ENCODE measurements around the gene FBXO24. TPM values are rescaled to one million over a fixed set of nuclear protein-coding genes. Genes with fewer than 3 reads are reported as not detected.

FBXO24 gene
- polyA plus RNA-seq, 1 donor = 2.6 TPM

Other genes with a start within 250 kb of the FBXO24 start
- gene PILRB, start 228.2 kb upstream of the FBXO24 start, polyA plus RNA-seq (ENCODE audit: insufficient read length) = 74.1 TPM
- 12.6 TPM for gene PILRA, start 212.8 kb upstream of the FBXO24 start, polyA plus RNA-seq (ENCODE audit: insufficient read length)
- 7.5 TPM for gene ZCWPW1, start 157.6 kb upstream of the FBXO24 start, polyA plus RNA-seq (ENCODE audit: insufficient read length)
- 49.2 TPM for gene MEPCE, start 156.5 kb upstream of the FBXO24 start, polyA plus RNA-seq (ENCODE audit: insufficient read length)
- gene PPP1R35, start 149.8 kb upstream of the FBXO24 start, polyA plus RNA-seq (ENCODE audit: insufficient read length) = 12.2 TPM
- 1.2 TPM for gene SPACDR, start 122.1 kb upstream of the FBXO24 start, polyA plus RNA-seq (ENCODE audit: insufficient read length)
- gene TSC22D4, start 107.1 kb upstream of the FBXO24 start, polyA plus RNA-seq (ENCODE audit: insufficient read length) = 37.4 TPM
- gene NYAP1, start 102.4 kb upstream of the FBXO24 start, polyA plus RNA-seq (ENCODE audit: insufficient read length) = 1.6 TPM
- gene AGFG2, start 47.1 kb upstream of the FBXO24 start, polyA plus RNA-seq (ENCODE audit: insufficient read length) = 10.0 TPM
- 4.2 TPM for gene SAP25, start 12.4 kb upstream of the FBXO24 start, polyA plus RNA-seq (ENCODE audit: insufficient read length)
- gene LRCH4, start 199 bp upstream of the FBXO24 start, polyA plus RNA-seq (ENCODE audit: insufficient read length) = 37.7 TPM
- 94.3 TPM for gene PCOLCE, start 16.0 kb downstream of the FBXO24 start, polyA plus RNA-seq (ENCODE audit: insufficient read length)
- 23.5 TPM for gene MOSPD3, start 26.2 kb downstream of the FBXO24 start, polyA plus RNA-seq (ENCODE audit: insufficient read length)
- 0.93 TPM for gene TFR2, start 55.2 kb downstream of the FBXO24 start, polyA plus RNA-seq (ENCODE audit: insufficient read length)
- not detected for gene ACTL6B, start 70.1 kb downstream of the FBXO24 start, polyA plus RNA-seq (ENCODE audit: insufficient read length)
- gene GNB2, start 87.4 kb downstream of the FBXO24 start, polyA plus RNA-seq (ENCODE audit: insufficient read length) = 162 TPM
- 42.7 TPM for gene GIGYF1, start 107.9 kb downstream of the FBXO24 start, polyA plus RNA-seq (ENCODE audit: insufficient read length)
- gene POP7, start 119.8 kb downstream of the FBXO24 start, polyA plus RNA-seq (ENCODE audit: insufficient read length) = 19.5 TPM
- gene EPO, start 134.1 kb downstream of the FBXO24 start, polyA plus RNA-seq (ENCODE audit: insufficient read length) = 0.20 TPM
- 0.03 TPM for gene ZAN, start 147.3 kb downstream of the FBXO24 start, polyA plus RNA-seq (ENCODE audit: insufficient read length)
- 85.3 TPM for gene EPHB4, start 241.2 kb downstream of the FBXO24 start, polyA plus RNA-seq (ENCODE audit: insufficient read length)

Data from left kidney (tissue), 1 donor.